Muscle of back (tissue), 11 donors: ENCODE data around the gene GPC4. TPM values are rescaled to one million over a fixed set of nuclear protein-coding genes. Genes with fewer than 3 reads are reported as not detected.
A peak's percentile ranks its signal among the peaks of the same experiment; 100 is the strongest.
"Not testable (repeated sequence)": the region's sequence is repeated elsewhere in the genome, so short reads cannot be mapped to it uniquely, and the experiment has no call there.

Source experiments
- DNase-seq, 3 donors: peaks; one replicate each; pipeline versions ENCODE4 v3.0.0 to v3.0.0-alpha.2; 2013
- polyA plus RNA-seq, 10 donors: library from polyadenylated mRNA; unstranded; fragments of 120-200 nt; gene quantifications; one replicate each; pipeline ENCODE4 v1.2.1, GENCODE V29; 2013; ENCODE audit not compliant: insufficient read length in 10 of 10

GPC4 gene
- polyA plus RNA-seq, 10 donors = 74.8 to 132 (median 97.4) TPM

DNA sequence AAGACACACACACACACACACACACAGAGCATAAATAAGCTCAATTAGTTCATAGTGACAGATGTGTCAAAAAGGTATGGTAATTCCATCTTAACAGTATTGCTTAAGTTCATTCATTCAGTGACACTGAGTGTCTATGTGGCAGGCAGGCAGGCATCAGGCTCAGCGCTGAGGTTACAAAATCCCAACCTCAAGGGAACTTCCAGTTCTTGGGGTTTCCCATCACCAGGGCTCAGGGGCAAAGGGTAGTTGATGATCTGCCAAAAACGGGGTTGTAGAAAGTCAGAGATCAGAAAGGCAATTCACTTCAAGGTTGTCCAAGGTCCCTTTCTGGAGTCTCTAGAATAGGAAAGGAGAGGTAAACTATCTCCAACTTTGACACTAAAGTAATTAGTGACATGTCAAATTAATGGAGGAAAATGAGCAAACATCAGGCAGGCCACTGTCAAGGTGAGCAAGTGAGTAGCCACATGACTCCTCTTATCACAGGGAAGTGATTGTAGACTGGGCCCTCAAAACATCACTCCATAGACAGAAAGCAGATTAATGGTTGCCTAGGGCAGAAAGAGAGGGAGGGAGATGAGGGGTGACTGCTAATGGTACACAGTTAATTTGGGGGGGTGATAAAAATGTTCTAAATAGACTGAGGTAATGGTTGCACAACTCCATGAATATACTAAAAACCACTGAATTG is 41.8 kb downstream of the GPC4 start:
- DNase-seq = no peak

DNA sequence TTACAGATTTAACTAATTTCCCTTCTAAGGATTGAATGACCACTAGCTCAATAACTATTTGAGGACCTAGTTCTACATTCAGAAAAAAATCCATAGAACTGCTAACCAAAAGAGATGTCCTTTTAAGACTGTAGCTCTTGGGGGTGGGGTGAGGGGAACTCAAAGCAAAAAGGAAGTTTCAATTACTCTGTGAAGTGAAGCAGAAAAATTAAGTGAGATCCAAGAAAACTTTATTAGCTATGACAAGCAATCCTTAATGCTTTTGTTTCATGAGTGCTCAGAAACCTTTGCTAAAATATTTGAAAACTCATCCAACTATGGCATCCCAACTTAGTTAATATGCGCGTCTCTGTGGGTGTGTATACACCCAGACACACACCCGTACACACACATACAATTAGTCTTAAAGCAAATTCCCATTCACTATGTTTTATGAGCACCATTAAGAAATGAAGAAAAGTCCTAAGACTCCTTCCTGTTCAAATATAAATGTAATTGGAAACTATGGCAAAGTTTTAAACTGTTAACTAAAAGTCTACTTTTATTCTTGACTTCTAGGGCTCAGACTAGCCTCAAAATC is 44.5 kb downstream of the GPC4 start:
- DNase-seq = no peak

GRCh38 chrX:133369065-133369464 is 46.2 kb downstream of the GPC4 start:
- DNase-seq = no peak

DNA sequence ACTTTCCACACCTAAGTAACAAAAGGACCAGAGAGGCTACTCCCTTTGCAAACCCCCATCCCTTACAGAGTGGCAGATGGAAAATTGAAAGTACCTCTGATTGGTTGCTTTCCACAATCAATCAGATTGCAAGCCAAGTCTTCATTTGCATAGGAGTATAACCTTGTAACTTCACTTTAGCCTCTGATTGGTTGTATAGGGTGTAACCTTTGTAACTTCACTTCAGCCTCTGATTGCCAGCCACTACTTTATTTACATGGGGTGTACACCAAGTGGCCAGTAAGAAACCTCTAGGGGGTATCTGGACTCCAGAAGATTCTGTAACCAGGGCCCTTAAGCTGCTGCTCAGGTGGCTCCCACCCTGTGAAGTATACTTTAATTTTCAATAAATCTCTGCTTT is 48.6 kb downstream of the GPC4 start:
- DNase-seq = no peak

GRCh38 chrX:133365871-133366611 is 49.2 kb downstream of the GPC4 start:
- peak in 2 of 3 donors; percentile 44 to 50 for DNase-seq

DNA sequence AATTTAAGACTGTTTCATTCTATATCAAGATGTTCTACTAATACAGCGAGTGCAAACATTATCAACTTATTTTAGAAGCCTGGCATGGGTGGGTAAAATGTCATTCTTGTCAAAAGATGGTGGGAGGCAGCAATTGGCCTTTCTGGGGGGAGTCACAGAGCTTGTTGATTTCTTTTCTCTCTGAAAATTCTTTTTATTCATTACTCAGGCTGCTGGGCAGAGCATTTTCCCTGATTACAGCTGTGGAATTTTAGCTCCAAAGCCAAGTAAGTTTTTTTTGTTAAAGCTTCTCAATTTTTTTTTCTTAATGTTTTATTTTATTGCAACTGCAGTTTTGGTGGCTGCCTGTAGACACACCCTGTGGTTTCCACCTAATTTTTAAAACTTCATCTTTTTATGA is 50.4 kb downstream of the GPC4 start:
- peak in 1 of 3 donors; percentile 39 for DNase-seq

DNA sequence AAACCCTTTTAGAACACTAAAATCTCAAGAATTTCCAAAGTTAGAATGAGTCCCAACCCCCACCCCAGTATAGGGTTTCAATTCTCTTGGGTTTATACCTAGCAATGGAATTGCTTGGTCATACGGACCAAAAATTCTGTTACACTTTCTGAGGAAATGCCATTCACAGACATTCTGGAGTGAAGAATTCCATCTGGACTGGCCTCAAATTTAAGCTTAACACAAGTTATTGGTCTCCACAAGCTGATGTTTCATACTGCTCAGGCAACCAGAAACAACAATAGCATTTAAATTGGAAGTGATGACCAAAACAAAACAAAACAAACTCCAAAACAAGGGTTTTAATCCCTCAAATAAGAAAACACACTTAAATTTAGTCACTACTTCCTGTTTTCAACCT is 51.1 kb downstream of the GPC4 start:
- peak in 1 of 3 donors; percentile 30 for DNase-seq

DNA sequence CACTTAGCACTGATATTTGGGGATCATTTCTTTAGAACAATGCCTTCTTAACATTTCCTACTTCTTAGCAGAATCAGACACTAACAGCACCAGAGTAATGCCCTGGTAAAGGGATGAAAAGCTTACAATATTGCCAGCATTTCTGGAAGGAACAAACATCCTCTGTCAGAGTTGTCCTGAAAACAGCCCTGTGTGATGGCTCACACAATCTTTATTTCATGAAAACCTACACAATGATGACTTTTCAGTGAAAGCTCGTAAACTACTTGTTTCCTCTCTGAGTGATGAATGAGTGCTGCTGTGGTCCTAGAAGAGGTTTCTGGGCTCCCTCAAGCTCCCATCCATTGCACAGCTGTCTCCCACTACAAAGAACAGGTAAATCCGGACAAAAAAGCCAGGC is 52.8 kb downstream of the GPC4 start:
- DNase-seq = no peak

DNA sequence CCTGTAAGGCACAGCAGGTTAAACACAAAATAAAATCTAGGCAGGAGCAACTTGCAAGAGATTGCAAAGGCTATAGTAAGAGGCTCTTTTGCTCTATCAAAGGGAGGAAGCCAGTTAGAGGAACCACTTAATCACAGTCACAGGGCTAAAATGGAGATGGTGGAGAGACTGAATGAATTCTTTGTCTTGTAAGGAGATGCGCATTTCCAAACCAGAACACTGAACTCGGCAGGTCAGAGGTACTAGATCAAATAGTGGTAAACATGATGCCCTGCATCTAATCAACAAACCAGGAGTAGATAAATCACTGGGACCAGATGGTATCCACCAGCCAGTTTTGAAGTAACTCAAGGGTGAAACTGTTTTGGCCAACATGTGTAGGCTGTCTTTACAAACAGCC is 55.8 kb downstream of the GPC4 start:
- DNase-seq = no peak

- no peak for DNase-seq
These were observed 62.1 kb downstream of the GPC4 start for GRCh38 chrX:133353233-133353632.

GRCh38 chrX:133350751-133351150 is 64.5 kb downstream of the GPC4 start:
- DNase-seq = no peak

DNA sequence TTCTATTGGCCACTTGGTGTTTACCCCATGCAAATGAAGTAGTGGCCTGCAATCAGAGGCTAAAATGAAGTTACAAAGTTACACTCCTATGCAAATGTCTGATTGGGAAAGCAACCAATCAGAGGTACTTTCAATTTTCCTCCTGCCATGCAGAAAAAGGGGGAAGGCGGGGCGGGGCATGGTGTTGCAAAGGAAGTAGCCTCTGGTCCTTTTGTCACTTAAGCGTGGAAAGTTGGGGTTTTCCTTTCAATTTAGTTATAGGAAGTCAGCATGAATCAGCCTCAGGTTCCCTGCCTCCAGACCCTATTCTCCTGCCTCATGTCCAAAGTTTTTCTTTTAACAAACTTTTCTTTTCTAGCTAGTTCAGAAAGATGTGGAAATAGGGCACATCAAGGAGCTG is 69.3 kb downstream of the GPC4 start:
- DNase-seq = no peak

DNA sequence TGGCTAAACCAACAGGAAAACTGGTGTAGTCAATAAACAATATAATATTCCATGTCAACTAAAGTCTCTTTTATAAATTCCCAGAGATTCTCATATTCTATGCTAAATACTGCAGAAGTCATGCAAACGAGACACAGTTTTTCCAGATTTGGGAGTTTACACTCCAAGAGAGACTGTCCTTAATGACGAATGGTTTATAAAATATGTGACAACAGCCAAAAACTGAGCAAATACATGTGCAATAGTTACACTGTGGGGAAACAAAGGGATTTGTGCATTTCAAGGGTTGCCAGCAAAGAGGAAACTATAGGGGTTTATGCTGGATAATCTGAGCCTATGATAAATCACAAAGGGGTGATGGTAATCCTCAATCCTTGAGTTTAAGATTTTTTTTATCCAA is 75.7 kb downstream of the GPC4 start:
- DNase-seq = peak in 1 of 3 donors; percentile 35

GRCh38 chrX:133337250-133337649 is 78.0 kb downstream of the GPC4 start:
- no peak for DNase-seq

- peak in 1 of 3 donors; percentile 49 for DNase-seq
These were observed 80.3 kb downstream of the GPC4 start for GRCh38 chrX:133335027-133335426.

- DNase-seq = no peak
These were observed 82.0 kb downstream of the GPC4 start for GRCh38 chrX:133333154-133333750.

GRCh38 chrX:133332737-133333136 is 82.6 kb downstream of the GPC4 start:
- no peak for DNase-seq

DNA sequence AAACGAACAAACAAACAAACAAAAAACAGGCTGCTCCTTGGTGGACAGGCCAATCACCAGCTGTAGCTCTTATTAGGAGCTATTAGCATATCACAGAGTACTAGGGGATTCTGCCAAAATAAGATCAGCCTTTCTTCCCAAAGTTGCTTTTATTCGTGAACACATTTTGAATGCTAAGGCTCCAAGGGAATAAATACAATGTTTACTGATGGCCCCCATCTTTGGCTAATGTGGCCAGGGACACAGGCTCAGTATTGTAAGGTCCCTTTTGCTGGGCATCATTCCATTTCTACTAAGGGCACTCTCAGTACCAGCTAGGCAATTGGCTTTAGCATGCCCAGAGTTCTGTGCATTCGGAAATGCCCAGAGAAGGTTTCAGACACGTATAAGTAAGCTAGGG is 84.3 kb downstream of the GPC4 start:
- no peak for DNase-seq

- no peak for DNase-seq
These were observed 89.9 kb downstream of the GPC4 start for GRCh38 chrX:133325422-133325821.

GRCh38 chrX:133323431-133323830 is 91.9 kb downstream of the GPC4 start:
- no peak for DNase-seq

GRCh38 chrX:133322269-133322668 is 93.0 kb downstream of the GPC4 start:
- not testable (repeated sequence) for DNase-seq

GRCh38 chrX:133321451-133321850 is 93.8 kb downstream of the GPC4 start:
- no peak for DNase-seq

GRCh38 chrX:133314281-133314680 is 101.0 kb downstream of the GPC4 start:
- peak in 1 of 3 donors; percentile 55 for DNase-seq
